ENCODE results near the gene ATP6V0C. TPM values are rescaled to one million over a fixed set of nuclear protein-coding genes. Genes with fewer than 3 reads are reported as not detected.

The ATP6V0C gene
- total RNA-seq, 1 donor from 2014 or later, result 313 TPM

DNA sequence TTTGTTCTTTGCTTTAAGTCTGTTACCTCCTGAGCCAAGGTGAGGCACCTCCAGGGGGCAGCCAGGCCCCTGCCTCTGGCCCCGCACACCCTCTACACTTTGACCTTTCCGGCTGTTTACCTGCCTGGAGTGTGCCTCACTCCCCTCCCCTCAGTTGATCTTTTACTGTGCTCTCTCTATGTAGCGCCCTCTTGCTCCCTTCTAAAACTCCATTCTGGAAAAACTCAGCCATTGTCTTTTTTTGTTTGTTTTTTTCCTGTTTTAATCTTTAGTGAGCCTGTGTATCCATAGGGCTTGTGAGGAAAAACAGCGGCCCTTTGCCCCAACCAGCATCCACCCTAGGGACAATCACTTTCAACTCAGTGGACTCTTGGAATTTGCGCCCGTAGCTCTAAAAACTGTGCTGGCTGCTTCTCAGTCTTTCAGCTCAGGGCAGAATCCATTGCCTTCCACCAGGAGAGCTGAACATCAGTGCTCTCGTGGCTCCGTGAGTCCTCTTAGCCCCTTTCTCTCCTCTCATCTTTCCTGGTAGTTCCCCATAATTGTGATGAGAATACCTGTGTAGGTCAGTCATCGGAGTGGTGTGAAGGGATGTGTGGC lies 10.7 kb downstream of the ATP6V0C start:
- DNase-seq, result no peak
- intact Hi-C loops (cut with DNase I), result no loop called here
- ATAC-seq, result no peak

DNA sequence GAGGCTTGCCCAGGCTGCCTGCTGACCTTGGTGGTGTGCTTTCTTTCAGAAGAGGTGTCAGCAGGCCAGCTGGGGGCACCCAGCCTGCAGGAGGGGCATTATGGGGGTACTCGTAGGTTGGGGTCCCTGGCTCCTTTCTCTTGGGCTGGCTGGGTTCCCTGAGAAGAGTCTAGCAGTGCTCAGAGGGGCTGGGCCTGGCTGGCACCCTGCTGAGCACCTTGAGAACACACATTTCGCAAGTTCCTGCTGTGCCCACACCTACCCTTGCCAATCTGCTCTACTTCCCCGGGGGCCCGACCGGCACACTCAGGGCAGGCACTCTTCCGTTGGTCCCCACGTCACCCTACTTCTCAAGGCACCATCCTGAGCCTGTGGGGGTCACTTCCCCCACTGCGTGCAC lies 12.4 kb downstream of the ATP6V0C start:
- peak; percentile 59 to 78 for ATAC-seq

More for the DNA sequence above, 10.7 kb downstream of the ATP6V0C start:
- Histone ChIP-seq H3K4me3 (no peak overlapping the region), H3K27me3 (ENCODE audit: low read depth) (no peaks in the 10 kb centered on the region), H3K27ac (no peak overlapping the region), H3K36me3 (peaks cover 79% of the 10 kb centered on the region), H3K4me1 (peaks cover 23% of the 10 kb centered on the region), H3K9me3 (no peaks in the 10 kb centered on the region)
- TF ChIP-seq, protein P1, sequence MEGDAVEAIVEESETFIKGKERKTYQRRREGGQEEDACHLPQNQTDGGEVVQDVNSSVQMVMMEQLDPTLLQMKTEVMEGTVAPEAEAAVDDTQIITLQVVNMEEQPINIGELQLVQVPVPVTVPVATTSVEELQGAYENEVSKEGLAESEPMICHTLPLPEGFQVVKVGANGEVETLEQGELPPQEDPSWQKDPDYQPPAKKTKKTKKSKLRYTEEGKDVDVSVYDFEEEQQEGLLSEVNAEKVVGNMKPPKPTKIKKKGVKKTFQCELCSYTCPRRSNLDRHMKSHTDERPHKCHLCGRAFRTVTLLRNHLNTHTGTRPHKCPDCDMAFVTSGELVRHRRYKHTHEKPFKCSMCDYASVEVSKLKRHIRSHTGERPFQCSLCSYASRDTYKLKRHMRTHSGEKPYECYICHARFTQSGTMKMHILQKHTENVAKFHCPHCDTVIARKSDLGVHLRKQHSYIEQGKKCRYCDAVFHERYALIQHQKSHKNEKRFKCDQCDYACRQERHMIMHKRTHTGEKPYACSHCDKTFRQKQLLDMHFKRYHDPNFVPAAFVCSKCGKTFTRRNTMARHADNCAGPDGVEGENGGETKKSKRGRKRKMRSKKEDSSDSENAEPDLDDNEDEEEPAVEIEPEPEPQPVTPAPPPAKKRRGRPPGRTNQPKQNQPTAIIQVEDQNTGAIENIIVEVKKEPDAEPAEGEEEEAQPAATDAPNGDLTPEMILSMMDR (IDR thresholded peaks at IDR 0.05), result no peak

DNA sequence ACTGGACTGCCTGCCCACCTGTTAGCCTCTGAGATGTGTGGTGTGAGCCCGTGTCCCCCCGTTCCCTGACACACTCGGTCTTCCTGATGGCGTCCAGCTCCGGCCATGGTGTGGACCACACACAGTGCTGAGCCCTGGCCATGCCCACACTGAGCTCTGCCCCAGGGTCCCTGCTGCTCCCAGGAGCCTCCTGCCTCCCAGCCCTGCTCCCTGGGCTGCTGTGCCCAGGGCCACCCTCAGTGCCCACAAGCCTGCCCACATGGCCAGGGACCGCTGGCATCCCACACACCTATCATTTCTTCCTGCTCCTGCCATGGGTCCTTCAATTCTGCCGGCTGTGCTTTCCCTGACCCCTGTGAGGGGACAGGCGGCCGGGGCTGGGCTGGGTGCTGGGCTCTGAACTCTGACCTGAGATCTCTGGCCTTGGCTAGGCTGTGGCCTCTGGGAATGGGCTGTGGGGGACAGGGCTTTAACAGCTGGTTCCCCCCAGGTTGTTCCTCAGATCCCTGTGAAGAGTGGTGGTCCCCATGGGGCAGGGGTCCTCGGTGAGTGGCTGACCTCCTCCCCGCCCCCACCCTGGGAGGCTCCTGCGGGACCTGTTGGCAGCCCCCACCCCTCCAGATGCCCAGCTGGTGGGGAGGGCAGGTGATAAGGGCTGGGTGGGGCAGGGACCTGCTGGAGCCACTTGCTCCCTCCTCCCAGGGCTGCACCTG lies 13.5 kb downstream of the ATP6V0C start:
- peak; percentile 46 for DNase-seq
- TF ChIP-seq, protein P1 (IDR thresholded peaks at IDR 0.05), result no peak
- intact Hi-C loops (cut with DNase I), result no loop called here
- H3K27me3 ChIP-seq (ENCODE audit: low read depth), result no peaks in the 10 kb centered on the region
- H3K4me3 ChIP-seq, result no peak overlapping the region
- no peak for ATAC-seq
- peaks cover 16% of the 10 kb centered on the region for H3K4me1 ChIP-seq
- H3K36me3 ChIP-seq, result peaks cover 75% of the 10 kb centered on the region
- no peaks in the 10 kb centered on the region for H3K9me3 ChIP-seq
- peak overlapping the region; percentile 46 for H3K27ac ChIP-seq

More for the DNA sequence above, 12.4 kb downstream of the ATP6V0C start:
- Histone ChIP-seq H3K4me1 (peaks cover 15% of the 10 kb centered on the region), H3K27ac (peak overlapping the region; percentile 46), H3K4me3 (no peak overlapping the region), H3K36me3 (peaks cover 82% of the 10 kb centered on the region), H3K9me3 (no peaks in the 10 kb centered on the region), H3K27me3 (ENCODE audit: low read depth) (no peaks in the 10 kb centered on the region)
- intact Hi-C loops (cut with DNase I), result no loop called here
- DNase-seq, result peak; percentile 73
- TF ChIP-seq, protein P1 (IDR thresholded peaks at IDR 0.05), result no peak

DNA sequence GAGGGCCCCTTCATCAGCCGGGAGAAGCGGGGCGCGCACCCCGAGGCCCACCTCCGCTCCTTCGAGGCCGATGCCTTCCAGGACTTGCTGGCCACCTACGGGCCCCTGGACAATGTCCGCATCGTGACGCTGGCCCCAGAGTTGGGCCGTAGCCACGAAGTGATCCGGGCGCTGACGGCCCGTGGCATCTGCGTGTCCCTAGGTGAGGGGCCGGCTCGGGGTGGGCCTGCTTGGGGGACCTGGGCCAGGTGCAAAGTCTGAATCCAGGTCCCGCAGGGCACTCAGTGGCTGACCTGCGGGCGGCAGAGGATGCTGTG lies 14.0 kb downstream of the ATP6V0C start:
- Histone ChIP-seq H3K27ac (no peak overlapping the region), H3K27me3 (ENCODE audit: low read depth) (no peaks in the 10 kb centered on the region), H3K9me3 (no peaks in the 10 kb centered on the region), H3K4me1 (peaks cover 16% of the 10 kb centered on the region), H3K36me3 (peaks cover 71% of the 10 kb centered on the region), H3K4me3 (no peak overlapping the region)
- TF ChIP-seq, protein P1 (IDR thresholded peaks at IDR 0.05), result no peak
- intact Hi-C loops (cut with DNase I), result no loop called here
- peak; percentile 45 for DNase-seq
- no peak for ATAC-seq

DNA sequence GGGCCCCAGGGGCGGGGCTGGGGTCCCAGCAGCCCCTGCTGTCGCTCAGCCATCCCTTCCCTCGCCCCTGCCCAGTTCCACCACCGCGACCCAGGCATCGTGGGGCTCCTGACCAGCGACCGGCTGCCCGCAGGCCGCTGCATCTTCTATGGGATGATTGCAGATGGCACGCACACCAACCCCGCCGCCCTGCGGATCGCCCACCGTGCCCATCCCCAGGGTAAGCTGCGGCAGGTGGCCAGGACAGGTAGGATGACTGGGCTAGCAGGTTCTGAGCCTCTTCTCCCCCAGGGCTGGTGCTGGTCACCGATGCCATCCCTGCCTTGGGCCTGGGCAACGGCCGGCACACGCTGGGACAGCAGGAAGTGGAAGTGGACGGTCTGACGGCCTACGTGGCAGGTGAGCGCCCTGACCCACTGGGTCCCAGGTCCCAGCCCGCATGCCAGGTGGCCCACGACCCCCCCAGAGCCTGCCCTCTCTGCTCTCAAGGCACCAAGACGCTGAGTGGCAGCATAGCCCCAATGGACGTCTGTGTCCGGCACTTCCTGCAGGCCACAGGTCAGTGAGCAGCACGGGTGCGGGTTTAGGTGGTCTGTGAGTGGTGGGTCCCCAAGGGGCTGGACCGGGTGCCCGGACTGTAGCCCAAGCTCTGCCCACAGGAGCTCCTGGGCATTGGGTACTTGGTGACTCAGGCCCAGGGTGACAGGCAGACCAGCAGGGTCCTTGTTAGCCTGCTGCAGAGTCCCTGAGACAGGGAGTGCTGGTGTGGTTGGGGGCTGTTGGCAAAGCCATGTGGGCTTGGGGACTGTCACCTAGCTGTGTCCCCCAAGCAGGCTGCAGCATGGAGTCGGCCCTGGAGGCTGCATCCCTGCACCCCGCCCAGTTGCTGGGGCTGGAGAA lies 14.7 kb downstream of the ATP6V0C start:
- intact Hi-C loops (cut with DNase I), result no loop called here
- H3K4me1 ChIP-seq, result peaks cover 16% of the 10 kb centered on the region
- no peak overlapping the region for H3K4me3 ChIP-seq
- DNase-seq (peak; percentile 48), ATAC-seq (no peak)
- TF ChIP-seq, protein P1 (IDR thresholded peaks at IDR 0.05), result no peak
- H3K9me3 ChIP-seq, result no peaks in the 10 kb centered on the region
- peaks cover 65% of the 10 kb centered on the region for H3K36me3 ChIP-seq
- no peak overlapping the region for H3K27ac ChIP-seq
- H3K27me3 ChIP-seq (ENCODE audit: low read depth), result no peaks in the 10 kb centered on the region

Measured in lower lobe of right lung (tissue), 2 donors.